Stimulated activated memory B cell treated with anti-CD40 and anti-IgM and Interleukin-4, amounts not matched to agents 10 μg/mL and 1 μg/mL and 100 μg/mL, for 72 hours (primary cell): Measurements from ENCODE around the gene TRPM1.

ENCODE experiments used
- ATAC-seq: fragments of 150-1000 bp; cut with Tn5 transposase; 2 replicates; pipeline ENCODE4 v1.10.0; 2021
- H3K27ac Mint-ChIP-seq: one replicate; pipeline ENCODE4 v1.8.0; 2022; ENCODE audit warnings: mild to moderate bottlenecking, mixed read lengths
- H3K27me3 Mint-ChIP-seq: one replicate; pipeline ENCODE4 v1.8.0; 2022; ENCODE audit warnings: mixed read lengths
- H3K36me3 Mint-ChIP-seq: one replicate; pipeline ENCODE4 v1.8.0; 2022; ENCODE audit warnings: mixed read lengths
- H3K4me1 Mint-ChIP-seq: one replicate; pipeline ENCODE4 v1.8.0; 2022; ENCODE audit warnings: mixed read lengths
- H3K4me3 Mint-ChIP-seq: one replicate; pipeline ENCODE4 v1.8.0; 2022; ENCODE audit warnings: mild to moderate bottlenecking, moderate library complexity, mixed read lengths
- H3K9me3 Mint-ChIP-seq: one replicate; pipeline ENCODE4 v1.8.0; 2022; ENCODE audit warnings: mixed read lengths

Gene TRPM1

DNA sequence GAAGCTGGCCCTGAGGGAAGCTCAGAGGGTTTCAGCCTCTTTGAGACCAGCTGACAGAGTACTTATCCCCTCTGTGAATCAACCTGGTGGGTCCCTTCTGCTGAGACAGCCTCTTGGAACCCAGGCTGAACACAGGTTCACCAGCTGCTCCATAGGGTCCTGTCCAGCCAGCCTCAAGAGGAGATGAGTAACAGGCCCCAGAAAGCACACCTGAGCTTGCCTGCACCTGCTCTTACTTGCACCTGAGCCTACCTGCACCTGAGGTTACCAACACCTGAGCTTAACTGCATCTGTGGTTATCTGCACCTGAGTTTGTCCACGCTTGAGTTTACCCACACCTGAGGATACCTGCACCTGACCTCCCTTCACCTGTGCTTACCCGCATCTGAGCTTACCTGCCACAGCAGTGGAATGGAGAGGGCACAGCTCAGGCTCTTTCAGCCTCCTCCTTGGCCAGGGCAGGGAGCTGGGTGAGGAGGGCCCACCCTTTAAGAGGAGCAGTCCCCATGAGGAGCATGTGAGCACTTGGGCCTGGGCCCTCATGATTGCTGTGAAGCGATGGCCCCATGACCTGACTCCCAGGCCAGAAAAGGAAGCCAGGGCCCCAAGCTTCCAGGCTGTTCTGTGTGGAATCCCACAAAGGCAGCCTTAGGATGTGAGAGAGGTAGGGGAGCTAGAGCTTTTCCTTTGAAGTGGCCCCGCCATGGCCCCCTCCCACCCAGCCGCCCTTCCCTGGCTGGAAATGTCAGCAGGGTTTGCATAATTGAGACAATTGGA is at the start of gene TRPM1:
Gene TRPM1, minus strand, starts transcription at position 464 of the 777 bp plus-strand sequence. CDS start 20,370 bp downstream, outside the sequence.
- Mint-ChIP-seq H3K4me1 (peaks cover 26% of the 10 kb centered on the region), H3K27ac (no peak within 1 kb of the TSS), H3K4me3 (no peak within 1 kb of the TSS), H3K27me3 (no peaks in the 10 kb centered on the region), H3K9me3 (no peaks in the 10 kb centered on the region), H3K36me3 (no peaks in the 10 kb centered on the region)
- ATAC-seq: peak; percentile 25

GRCh38 chr15:31150732-31151231 is 49.3 kb upstream of the TRPM1 start:
- Mint-ChIP-seq H3K27ac (no peak overlapping the region), H3K27me3 (peaks cover 19% of the 10 kb centered on the region), H3K36me3 (no peaks in the 10 kb centered on the region), H3K4me1 (no peaks in the 10 kb centered on the region), H3K4me3 (no peak overlapping the region), H3K9me3 (no peaks in the 10 kb centered on the region)
- no peak for ATAC-seq

GRCh38 chr15:31149987-31150386 is 48.5 kb upstream of the TRPM1 start:
- Mint-ChIP-seq H3K9me3 (no peaks in the 10 kb centered on the region), H3K36me3 (no peaks in the 10 kb centered on the region), H3K4me1 (no peaks in the 10 kb centered on the region), H3K27me3 (peaks cover 19% of the 10 kb centered on the region), H3K27ac (no peak overlapping the region), H3K4me3 (no peak overlapping the region)
- no peak for ATAC-seq

- Mint-ChIP-seq H3K27me3 (peaks cover 19% of the 10 kb centered on the region), H3K4me3 (no peak overlapping the region), H3K36me3 (no peaks in the 10 kb centered on the region), H3K4me1 (no peaks in the 10 kb centered on the region), H3K9me3 (no peaks in the 10 kb centered on the region), H3K27ac (no peak overlapping the region)
- no peak for ATAC-seq
Observed at GRCh38 chr15:31149088-31149505, 47.6 kb upstream of the TRPM1 start.

- H3K9me3 Mint-ChIP-seq: no peaks in the 10 kb centered on the region
- H3K27me3 Mint-ChIP-seq: peaks cover 19% of the 10 kb centered on the region
- H3K4me3 Mint-ChIP-seq: no peak overlapping the region
- H3K36me3 Mint-ChIP-seq: no peaks in the 10 kb centered on the region
- H3K4me1 Mint-ChIP-seq: no peaks in the 10 kb centered on the region
- no peak overlapping the region for H3K27ac Mint-ChIP-seq
- no peak for ATAC-seq
Observed at GRCh38 chr15:31148297-31149087, 47.0 kb upstream of the TRPM1 start.

GRCh38 chr15:31147944-31148296 is 46.4 kb upstream of the TRPM1 start:
- H3K36me3 Mint-ChIP-seq: no peaks in the 10 kb centered on the region
- no peaks in the 10 kb centered on the region for H3K9me3 Mint-ChIP-seq

DNA sequence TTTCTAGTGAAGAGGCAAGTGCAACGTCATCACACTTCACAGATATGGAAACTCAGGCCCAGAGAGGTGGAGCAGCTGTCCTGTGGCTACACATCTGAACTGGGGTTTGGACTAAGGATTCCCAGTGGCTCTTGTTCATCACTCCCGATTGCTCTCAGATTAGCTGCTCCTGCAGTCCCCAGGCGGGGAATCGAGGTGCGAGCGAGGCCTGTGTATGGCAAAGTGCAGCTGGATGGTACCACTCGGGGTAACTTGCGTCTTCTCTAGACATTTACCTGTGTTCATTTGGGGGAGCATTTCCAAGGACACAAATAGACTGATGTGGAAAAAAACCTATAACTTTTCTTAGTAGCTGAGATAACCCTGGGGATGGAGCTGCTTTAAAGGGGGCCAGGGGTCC is 45.9 kb upstream of the TRPM1 start:
- Mint-ChIP-seq H3K27ac (no peak overlapping the region), H3K36me3 (no peaks in the 10 kb centered on the region), H3K9me3 (no peaks in the 10 kb centered on the region), H3K27me3 (peaks cover 19% of the 10 kb centered on the region), H3K4me1 (no peaks in the 10 kb centered on the region), H3K4me3 (no peak overlapping the region)
- ATAC-seq: no peak

More at GRCh38 chr15:31147944-31148296, 46.4 kb upstream of the TRPM1 start:
- Mint-ChIP-seq H3K27ac (no peak overlapping the region), H3K4me1 (no peaks in the 10 kb centered on the region), H3K27me3 (peaks cover 19% of the 10 kb centered on the region), H3K4me3 (no peak overlapping the region)
- no peak for ATAC-seq

DNA sequence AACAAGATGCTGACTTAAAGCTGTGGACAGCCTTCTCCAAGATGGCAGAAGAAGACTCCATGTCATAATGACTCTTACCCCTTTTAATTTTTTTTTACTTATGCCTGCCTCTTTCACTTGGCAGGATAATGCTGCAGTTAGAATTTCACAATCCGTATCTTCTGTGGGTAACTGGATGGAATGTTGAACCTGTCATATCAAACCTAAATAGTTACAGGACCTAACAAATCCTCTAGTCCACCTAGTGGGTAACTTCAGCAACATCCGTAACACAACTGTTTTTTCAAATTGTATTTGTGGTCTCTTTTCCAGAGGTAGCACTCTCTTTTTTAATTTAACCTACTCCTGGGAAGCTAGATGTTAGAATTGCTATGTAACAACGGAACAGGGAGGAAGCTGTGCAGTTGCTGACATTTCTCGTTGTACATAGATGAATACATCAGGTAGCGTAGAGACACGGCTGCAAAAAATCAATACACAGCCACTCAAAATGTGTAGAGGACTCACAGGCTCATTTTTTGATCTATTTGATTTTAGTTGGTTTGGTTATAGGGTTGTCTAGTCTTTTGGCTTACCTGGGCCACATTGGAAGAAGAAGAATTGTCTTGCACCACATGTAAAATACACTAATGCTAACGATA is 43.9 kb upstream of the TRPM1 start:
- Mint-ChIP-seq H3K27me3 (peaks cover 10% of the 10 kb centered on the region), H3K4me3 (no peak overlapping the region), H3K36me3 (no peaks in the 10 kb centered on the region), H3K27ac (no peak overlapping the region), H3K9me3 (no peaks in the 10 kb centered on the region), H3K4me1 (no peaks in the 10 kb centered on the region)
- ATAC-seq: no peak

GRCh38 chr15:31141792-31142191 is 40.3 kb upstream of the TRPM1 start:
- H3K9me3 Mint-ChIP-seq: no peaks in the 10 kb centered on the region
- no peaks in the 10 kb centered on the region for H3K27me3 Mint-ChIP-seq
- H3K4me3 Mint-ChIP-seq: no peak overlapping the region
- no peak for ATAC-seq
- no peaks in the 10 kb centered on the region for H3K36me3 Mint-ChIP-seq
- H3K27ac Mint-ChIP-seq: no peak overlapping the region
- H3K4me1 Mint-ChIP-seq: no peaks in the 10 kb centered on the region

DNA sequence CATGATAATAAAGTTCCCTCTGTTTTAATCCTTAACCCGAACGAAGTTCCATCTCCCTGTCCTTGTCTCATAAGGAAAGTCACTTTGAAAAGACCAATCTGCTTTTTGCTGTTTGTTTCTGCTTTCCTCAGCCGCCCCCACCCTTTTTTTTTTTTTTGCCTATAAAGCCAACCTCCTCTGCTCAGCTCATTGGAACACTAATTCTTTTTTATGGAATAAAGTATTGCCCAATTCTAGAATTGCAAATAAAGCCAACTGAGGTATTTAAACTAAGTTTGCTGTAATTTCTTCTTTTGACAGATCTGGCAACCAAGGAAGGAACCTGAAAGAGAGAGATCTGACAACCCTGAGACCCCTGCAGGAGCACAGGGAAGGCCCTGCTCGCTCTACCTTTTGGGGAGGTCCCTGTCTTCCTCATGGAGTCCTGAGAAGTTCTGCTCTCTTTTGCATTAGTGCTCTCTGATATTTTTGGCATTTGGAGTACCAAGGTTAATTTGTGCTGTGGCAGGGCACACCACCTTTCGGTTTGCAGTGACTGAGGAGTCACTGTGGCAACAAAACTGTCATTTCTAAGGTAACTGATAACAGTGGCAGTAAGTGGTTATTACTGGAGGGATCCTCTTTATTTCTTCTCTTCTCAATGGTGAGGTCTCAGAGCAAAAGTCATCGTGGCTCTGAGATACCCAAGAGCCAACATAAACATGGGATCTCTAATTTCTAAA is 35.2 kb upstream of the TRPM1 start:
- Mint-ChIP-seq H3K27me3 (no peaks in the 10 kb centered on the region), H3K27ac (no peak overlapping the region), H3K4me1 (no peaks in the 10 kb centered on the region), H3K36me3 (no peaks in the 10 kb centered on the region), H3K9me3 (peaks cover 5% of the 10 kb centered on the region), H3K4me3 (no peak overlapping the region)
- ATAC-seq: no peak

GRCh38 chr15:31136016-31136415 is 34.5 kb upstream of the TRPM1 start:
- peaks cover 5% of the 10 kb centered on the region for H3K9me3 Mint-ChIP-seq
- no peaks in the 10 kb centered on the region for H3K27me3 Mint-ChIP-seq
- no peak for ATAC-seq
- H3K4me1 Mint-ChIP-seq: no peaks in the 10 kb centered on the region
- no peak overlapping the region for H3K4me3 Mint-ChIP-seq
- no peaks in the 10 kb centered on the region for H3K36me3 Mint-ChIP-seq
- no peak overlapping the region for H3K27ac Mint-ChIP-seq

DNA sequence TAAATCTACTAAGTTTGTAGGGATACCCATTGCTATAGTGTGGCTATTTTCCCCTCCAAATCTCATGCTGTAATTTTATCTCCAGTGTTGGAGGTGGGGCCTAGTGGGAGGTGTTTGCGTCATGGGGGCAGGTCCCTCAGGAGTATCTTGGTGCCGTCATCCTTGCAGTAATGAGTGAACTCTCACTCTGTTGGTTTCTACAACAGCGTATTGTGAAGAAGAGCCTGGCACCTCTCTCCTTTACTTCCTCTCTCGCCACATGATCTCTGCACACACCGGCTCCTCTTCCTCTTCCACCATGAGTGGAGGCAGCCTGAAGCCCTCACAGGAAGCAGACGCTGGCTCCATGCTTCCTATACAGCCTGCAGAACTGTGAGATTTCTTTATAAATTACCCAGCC is 34.0 kb upstream of the TRPM1 start:
- H3K27me3 Mint-ChIP-seq: no peaks in the 10 kb centered on the region
- H3K36me3 Mint-ChIP-seq: no peaks in the 10 kb centered on the region
- no peaks in the 10 kb centered on the region for H3K4me1 Mint-ChIP-seq
- no peak overlapping the region for H3K27ac Mint-ChIP-seq
- H3K4me3 Mint-ChIP-seq: no peak overlapping the region
- no peak for ATAC-seq
- H3K9me3 Mint-ChIP-seq: peaks cover 5% of the 10 kb centered on the region

GRCh38 chr15:31133890-31134289 is 32.4 kb upstream of the TRPM1 start:
- no peak for ATAC-seq
- Mint-ChIP-seq H3K9me3 (peaks cover 5% of the 10 kb centered on the region), H3K4me3 (no peak overlapping the region), H3K27me3 (no peaks in the 10 kb centered on the region), H3K4me1 (peaks cover 8% of the 10 kb centered on the region), H3K36me3 (no peaks in the 10 kb centered on the region), H3K27ac (no peak overlapping the region)

- no peak overlapping the region for H3K27ac Mint-ChIP-seq
- no peak overlapping the region for H3K4me3 Mint-ChIP-seq
- no peak for ATAC-seq
- H3K9me3 Mint-ChIP-seq: peaks cover 5% of the 10 kb centered on the region
- no peaks in the 10 kb centered on the region for H3K36me3 Mint-ChIP-seq
- peaks cover 13% of the 10 kb centered on the region for H3K4me1 Mint-ChIP-seq
- H3K27me3 Mint-ChIP-seq: no peaks in the 10 kb centered on the region
Observed at GRCh38 chr15:31131853-31132375, 30.4 kb upstream of the TRPM1 start.
